ENCODE results near the gene MTTP.

MTTP gene

GRCh38 chr4:99593781-99594641 is 19.4 kb downstream of the MTTP start:
- no peak for DNase-seq

- no peak for DNase-seq
Observed at GRCh38 chr4:99594818-99595217, 20.2 kb downstream of the MTTP start.

GRCh38 chr4:99606716-99607115 is 32.1 kb downstream of the MTTP start:
- no peak for DNase-seq

- DNase-seq = no peak
Observed at GRCh38 chr4:99608417-99608816, 33.8 kb downstream of the MTTP start.

GRCh38 chr4:99610605-99611175 is 36.1 kb downstream of the MTTP start:
- DNase-seq = no peak

- DNase-seq = no peak
Observed at GRCh38 chr4:99612281-99612680, 37.7 kb downstream of the MTTP start.

GRCh38 chr4:99612704-99613103 is 38.1 kb downstream of the MTTP start:
- no peak for DNase-seq

GRCh38 chr4:99614491-99614890 is 39.9 kb downstream of the MTTP start:
- no peak for DNase-seq

GRCh38 chr4:99615170-99615820 is 40.7 kb downstream of the MTTP start:
- DNase-seq = no peak

GRCh38 chr4:99617374-99617773 is 42.8 kb downstream of the MTTP start:
- DNase-seq = no peak

- no peak for DNase-seq
Observed at GRCh38 chr4:99622341-99622740, 47.7 kb downstream of the MTTP start.

GRCh38 chr4:99624141-99624719 is 49.6 kb downstream of the MTTP start:
- DNase-seq = no peak

GRCh38 chr4:99625369-99625768 is 50.7 kb downstream of the MTTP start:
- no peak for DNase-seq

GRCh38 chr4:99628040-99628439 is 53.4 kb downstream of the MTTP start:
- no peak for DNase-seq

- no peak for DNase-seq
Observed at GRCh38 chr4:99629962-99630554, 55.4 kb downstream of the MTTP start.

GRCh38 chr4:99630857-99631360 is 56.3 kb downstream of the MTTP start:
- no peak for DNase-seq

- DNase-seq = no peak
Observed at GRCh38 chr4:99633772-99634171, 59.1 kb downstream of the MTTP start.

GRCh38 chr4:99634742-99635360 is 60.2 kb downstream of the MTTP start:
- no peak for DNase-seq

- DNase-seq = no peak
Observed at GRCh38 chr4:99635601-99636000, 61.0 kb downstream of the MTTP start.

- DNase-seq = no peak
Observed at GRCh38 chr4:99636422-99636821, 61.8 kb downstream of the MTTP start.

- no peak for DNase-seq
Observed at GRCh38 chr4:99637174-99637573, 62.5 kb downstream of the MTTP start.

Measured in hypothalamus (tissue), 51 donors.